Liver (tissue), 3 donors: ENCODE results near the gene TAGLN.
A peak's percentile ranks its signal among the peaks of the same experiment; 100 is the strongest.

ENCODE experiments used
- ATF3 ChIP-seq: IDR thresholded peaks from 2 replicates; pipeline ENCODE4 v1.6.1; 2016; ENCODE audit warnings: antibody characterized with exemption
- CTCF ChIP-seq: fragments of 150-350 bp; IDR thresholded peaks from 2 replicates; pipeline ENCODE4 v1.5.1; 2017; ENCODE audit warnings: improper control_type of control experiment, low read depth, low read length; ENCODE audit not compliant: missing input control
- EGR1 ChIP-seq, 2 donors: IDR thresholded peaks; 2 replicates each; pipeline ENCODE4 v1.6.1; 2016 to 2018; ENCODE audit warnings: antibody characterized with exemption in 2 of 2, low read depth in 2 of 2
- FOXA1 ChIP-seq: IDR thresholded peaks from 2 replicates; pipeline ENCODE4 v1.6.1; 2016; ENCODE audit warnings: antibody characterized with exemption
- GABPA ChIP-seq, 2 donors: IDR thresholded peaks in 1 of 2; conservative IDR thresholded peaks in 1 of 2; 2 replicates each; pipeline ENCODE4 v1.6.1; 2016; ENCODE audit warnings: antibody characterized with exemption in 2 of 2, mild to moderate bottlenecking in 1 of 2, moderate library complexity in 1 of 2
- MAX ChIP-seq: IDR thresholded peaks from 2 replicates; pipeline ENCODE4 v1.6.1; 2016; ENCODE audit warnings: antibody characterized with exemption
- NR2F2 ChIP-seq: IDR thresholded peaks from 2 replicates; pipeline ENCODE4 v1.6.1; 2016; ENCODE audit warnings: antibody characterized with exemption
- RAD21 ChIP-seq, 2 donors: IDR thresholded peaks; 2 replicates each; pipeline ENCODE4 v1.6.1; 2016; ENCODE audit warnings: antibody characterized with exemption in 2 of 2, mild to moderate bottlenecking in 2 of 2
- REST ChIP-seq: IDR thresholded peaks from 2 replicates; pipeline ENCODE4 v1.6.1; 2016; ENCODE audit warnings: antibody characterized with exemption, mild to moderate bottlenecking
- RXRA ChIP-seq, 2 donors: IDR thresholded peaks; 2 replicates each; pipeline ENCODE4 v1.6.1; 2017 to 2018; ENCODE audit warnings: antibody characterized with exemption in 2 of 2, mild to moderate bottlenecking in 1 of 2
- SP1 ChIP-seq: IDR thresholded peaks from 2 replicates; pipeline ENCODE4 v1.6.1; 2018; ENCODE audit warnings: antibody characterized with exemption, mild to moderate bottlenecking
- TAF1 ChIP-seq: conservative IDR thresholded peaks from 2 replicates; pipeline ENCODE4 v1.6.1; 2016; ENCODE audit warnings: antibody characterized with exemption, mild to moderate bottlenecking
- YY1 ChIP-seq: IDR thresholded peaks from 2 replicates; pipeline ENCODE4 v1.6.1; 2016; ENCODE audit warnings: antibody characterized with exemption, mild to moderate bottlenecking
- ZBTB33 ChIP-seq: IDR thresholded peaks from 2 replicates; pipeline ENCODE4 v1.6.1; 2016; ENCODE audit warnings: antibody characterized with exemption
- donor health status: healthy.
- donor health status: healthy.

- TF ChIP-seq CTCF (peak; percentile 31), EGR1 (IDR thresholded peaks at IDR 0.05; ENCODE audit: low read depth in 2 of 2) (no peak), TAF1 (no peak), RAD21 (IDR thresholded peaks at IDR 0.05) (peak in 1 of 2 donors; percentile 55), REST (no peak), GABPA (IDR thresholded peaks at IDR 0.05 in 1 of 2, conservative IDR thresholded peaks at IDR 0.05 in 1 of 2) (no peak), SP1 (no peak), YY1 (no peak), NR2F2 (no peak), ATF3 (no peak), ZBTB33 (no peak), MAX (no peak), FOXA1 (no peak), RXRA (IDR thresholded peaks at IDR 0.05) (no peak)
Observed at GRCh38 chr11:117180661-117181585, 18.2 kb upstream of the TAGLN start.
